Colon (tissue), 2 donors: ENCODE measurements around the gene CDC42BPB.
"Not testable (repeated sequence)": the region's sequence is repeated elsewhere in the genome, so short reads cannot be mapped to it uniquely, and the experiment has no call there.

Experiments used
- FAIRE-seq: peaks from 2 replicates; lab custom pipeline; 2012; peaks lifted over from hg19 to GRCh38; lab: Jason Lieb, UNC
- donor health status: control.
- donor health status: control.

Gene CDC42BPB

GRCh38 chr14:102897299-102898027 is 159.9 kb downstream of the CDC42BPB start:
- FAIRE-seq: no peak

- FAIRE-seq: not testable (repeated sequence)
Observed at GRCh38 chr14:102896735-102897134, 160.6 kb downstream of the CDC42BPB start.

DNA sequence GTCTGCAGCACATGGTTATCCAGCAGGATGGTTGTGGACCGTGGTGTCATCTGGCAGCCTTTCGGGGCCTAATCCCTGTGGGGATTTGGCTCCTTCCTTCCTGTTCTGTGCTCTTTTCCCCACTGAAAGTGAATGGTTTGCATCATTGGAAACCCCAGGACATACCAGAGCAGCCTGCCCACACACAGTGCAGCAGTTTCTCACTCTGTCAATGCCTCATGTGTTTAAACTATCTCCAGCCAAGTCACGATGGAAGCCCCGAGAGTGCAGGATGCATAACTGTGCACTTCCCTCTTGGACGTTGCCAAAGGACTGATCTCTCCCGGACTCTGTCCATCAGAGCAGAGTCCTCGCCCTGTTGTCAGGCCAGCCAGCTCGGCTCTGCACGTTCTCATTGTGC is 163.9 kb downstream of the CDC42BPB start:
- no peak for FAIRE-seq

DNA sequence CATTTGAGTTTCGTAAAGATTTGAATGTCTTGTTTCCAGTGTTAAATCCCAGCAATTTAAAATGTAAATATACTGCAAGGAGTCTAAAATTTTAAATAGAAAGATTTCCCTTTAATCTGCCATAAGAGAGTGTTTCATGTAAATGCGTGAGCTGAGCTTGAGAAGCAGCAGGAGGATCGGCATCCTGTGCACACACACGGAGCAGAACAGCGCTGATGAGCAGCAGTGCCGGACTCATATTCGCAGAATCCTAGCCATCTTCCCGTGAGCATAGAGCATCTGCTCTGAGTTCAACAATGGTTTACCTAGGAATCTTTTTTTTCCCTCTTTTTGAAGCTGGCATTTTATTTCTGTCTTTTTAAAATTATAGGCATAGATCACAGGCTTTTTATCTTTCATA is 164.7 kb downstream of the CDC42BPB start:
- no peak for FAIRE-seq

GRCh38 chr14:102891556-102891955 is 165.8 kb downstream of the CDC42BPB start:
- no peak for FAIRE-seq

DNA sequence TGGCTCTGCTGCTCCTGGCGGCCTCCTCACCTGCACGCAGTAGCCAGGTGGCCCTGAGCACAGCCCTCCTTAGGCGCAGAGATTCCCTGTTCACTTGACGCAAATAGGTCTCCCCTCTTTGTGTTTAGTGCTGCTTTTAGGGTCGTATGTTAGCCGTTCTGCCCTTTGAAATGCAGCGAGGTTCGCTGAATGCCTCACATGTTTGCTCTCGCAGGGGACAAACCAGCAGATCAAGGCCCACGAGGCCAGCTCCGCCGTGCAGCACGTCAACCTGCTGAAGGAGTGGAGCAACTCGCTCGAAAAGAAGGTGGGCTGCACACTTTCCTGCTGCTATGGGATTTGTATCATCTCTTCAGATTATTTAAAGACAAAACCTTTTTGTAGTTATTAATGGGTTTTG is 166.2 kb downstream of the CDC42BPB start:
- FAIRE-seq: no peak

DNA sequence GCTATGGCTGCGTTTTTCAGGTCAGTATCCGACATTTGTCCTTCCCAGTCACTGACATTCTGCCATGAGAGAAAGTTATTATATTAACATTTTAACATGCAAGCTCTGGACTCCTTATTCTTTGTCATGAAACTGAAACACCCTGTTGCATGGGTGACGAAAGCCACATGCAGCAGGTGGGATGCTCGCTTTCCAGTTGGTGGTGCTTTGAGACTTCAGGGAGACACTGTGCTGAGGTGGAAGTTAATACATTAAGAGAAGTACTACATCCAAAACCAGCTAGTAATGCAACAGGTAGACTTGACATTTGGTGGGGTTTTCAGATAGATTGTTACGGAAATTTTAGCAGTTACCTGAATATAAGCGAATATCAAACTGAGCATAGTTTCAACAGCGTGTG is 167.7 kb downstream of the CDC42BPB start:
- no peak for FAIRE-seq

- no peak for FAIRE-seq
Observed at GRCh38 chr14:102888748-102889147, 168.6 kb downstream of the CDC42BPB start.

DNA sequence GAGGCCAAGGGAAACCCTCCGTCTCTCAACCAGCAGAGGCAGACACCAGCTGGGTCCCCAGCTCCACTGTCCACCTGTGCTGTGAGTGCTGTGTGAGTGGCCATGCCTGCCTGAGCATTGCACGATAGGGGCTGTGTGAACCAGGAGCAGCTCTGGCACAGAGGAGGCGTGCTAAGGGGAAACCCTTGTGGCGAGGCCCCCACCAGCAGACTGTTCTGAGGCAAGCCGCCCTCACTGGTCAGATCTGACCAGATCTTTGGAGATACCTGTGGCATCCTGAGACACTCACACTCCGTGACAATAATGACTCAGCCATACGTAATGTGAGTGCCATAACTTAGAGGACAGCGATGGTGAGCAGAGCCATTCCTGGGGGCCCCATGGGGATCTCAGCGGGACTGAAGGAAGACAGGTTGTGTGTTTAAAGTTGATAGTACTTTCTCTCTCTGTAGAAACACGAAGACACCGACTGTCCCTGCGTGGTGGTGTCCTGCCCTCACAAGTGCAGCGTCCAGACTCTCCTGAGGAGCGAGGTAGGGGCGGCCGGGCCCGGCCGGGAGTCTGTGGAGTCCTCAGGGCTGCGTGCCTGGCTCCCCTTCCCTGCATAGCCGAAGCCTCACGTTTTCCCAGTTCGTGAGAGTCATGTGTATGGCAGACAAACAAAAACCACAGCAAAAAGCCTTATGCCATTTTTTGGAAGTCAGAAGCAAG is 171.5 kb downstream of the CDC42BPB start:
- no peak for FAIRE-seq

- FAIRE-seq: no peak
Observed at GRCh38 chr14:102883554-102883953, 173.8 kb downstream of the CDC42BPB start.

GRCh38 chr14:102883089-102883541 is 174.2 kb downstream of the CDC42BPB start:
- no peak for FAIRE-seq
